Islet of Langerhans (tissue), 1 donor: Measurements from ENCODE around the gene BCL2L13.
"Not testable (repeated sequence)": the region's sequence is repeated elsewhere in the genome, so short reads cannot be mapped to it uniquely, and the experiment has no call there.

ENCODE experiments used
- FAIRE-seq: peaks from one replicate; lab custom pipeline; 2011; peaks lifted over from hg19 to GRCh38; lab: Jason Lieb, UNC

The BCL2L13 gene

DNA sequence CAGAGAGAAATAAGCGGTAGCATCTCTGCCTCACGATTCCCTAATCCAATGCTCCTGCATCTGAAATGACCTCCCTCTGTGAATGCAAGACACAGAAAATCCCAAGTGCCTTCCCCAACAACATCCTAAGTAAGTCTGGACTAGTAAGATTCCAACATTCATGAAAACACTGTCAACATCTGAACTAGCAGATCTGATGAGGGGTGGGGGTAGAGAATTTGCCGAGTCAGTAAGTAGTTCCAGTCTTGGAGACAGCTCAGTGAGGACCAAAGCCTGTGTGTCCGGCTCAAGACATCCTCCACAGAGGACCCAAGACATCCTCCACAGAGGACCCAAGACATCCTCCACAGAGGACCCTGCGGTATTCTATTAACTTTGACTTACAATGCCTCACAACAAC is 126.3 kb downstream of the BCL2L13 start:
- not testable (repeated sequence) for FAIRE-seq

DNA sequence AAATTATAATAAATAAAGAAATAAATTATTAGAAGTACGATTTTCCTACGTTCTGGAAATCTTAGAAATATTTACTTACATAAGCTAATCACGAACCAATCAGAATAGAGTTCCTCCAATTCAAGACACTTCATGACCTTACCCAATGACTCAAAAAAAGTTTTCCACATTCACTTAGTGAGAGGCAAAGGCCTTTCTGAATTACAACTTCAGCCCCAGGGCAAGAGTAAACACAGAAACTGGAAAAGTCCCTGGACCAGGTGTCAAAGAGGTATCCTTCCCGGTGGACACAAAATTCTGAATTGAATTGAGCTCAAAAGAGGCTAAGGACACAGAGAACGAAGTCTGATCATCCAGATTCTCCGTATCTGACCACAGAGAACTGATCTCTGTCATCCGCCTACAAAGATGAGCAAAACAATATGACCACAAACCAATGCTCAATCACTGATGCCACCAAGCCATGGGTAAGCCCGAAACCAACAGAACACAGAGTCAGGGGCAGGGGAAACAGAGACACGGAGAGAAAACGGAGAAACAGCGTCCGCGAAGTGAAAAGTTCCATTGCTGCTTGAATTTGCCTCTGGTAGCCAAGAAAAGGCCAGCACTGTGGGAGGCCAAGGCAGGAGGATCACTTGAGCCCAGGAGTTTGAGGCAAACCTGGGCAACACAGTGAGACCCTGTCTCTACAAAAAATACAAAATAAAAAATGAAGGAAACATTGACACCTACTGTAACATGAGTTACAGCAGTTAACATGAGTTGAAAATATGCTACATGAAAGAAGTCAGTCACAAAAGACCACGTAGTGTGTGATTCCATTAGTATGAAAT is 128.9 kb downstream of the BCL2L13 start:
- no peak for FAIRE-seq

DNA sequence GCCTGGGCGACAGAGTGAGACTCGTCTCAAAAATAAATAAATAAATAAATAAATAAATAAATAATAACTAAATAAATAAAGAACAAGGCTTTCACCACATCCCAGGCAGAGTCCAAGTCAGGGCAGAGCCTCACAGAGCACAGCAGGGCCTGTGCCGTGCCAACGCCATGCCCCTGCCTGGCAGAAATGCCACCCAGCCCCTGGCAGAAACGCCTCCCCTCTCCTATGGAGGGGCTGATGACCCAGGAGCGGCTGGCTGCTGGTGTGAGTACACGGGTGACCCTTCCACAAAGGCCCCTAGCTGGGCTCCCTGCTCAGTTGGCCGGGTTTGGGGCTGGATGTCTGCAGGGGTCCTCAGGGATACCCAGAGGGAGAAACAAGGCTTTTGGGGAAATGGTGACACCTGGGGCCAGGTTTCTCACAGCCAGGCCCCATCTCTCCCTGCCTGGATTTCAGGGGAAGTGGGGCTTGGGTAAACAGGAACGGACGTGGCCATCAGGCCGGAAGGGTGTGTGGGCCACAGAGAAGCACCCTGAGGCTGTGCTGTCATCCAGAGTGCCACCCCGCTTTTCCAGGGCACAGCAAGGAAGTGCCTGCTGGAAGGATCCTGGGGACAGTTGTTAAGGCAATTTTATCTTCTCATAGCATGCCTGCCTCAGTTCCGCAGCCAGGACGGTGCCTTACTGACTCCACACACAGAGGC is 130.6 kb downstream of the BCL2L13 start:
- FAIRE-seq: no peak

DNA sequence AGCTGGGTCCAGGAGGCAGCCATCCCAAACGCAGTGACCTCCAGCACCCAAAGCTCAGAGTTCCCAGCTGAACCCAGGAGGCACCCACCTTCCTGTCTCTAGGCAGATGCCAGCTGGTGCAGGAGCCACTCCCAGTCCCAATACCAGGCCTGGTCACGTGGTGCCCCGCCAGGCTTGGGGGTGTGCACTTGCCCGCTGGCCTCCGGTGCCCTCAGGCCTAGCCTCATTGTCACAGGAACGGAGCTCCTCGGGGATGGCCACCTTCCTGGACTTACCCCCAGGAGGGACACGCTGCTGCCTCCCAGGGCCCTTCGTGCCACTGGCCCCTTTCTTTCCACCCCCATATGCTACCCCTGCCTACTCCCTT is 131.1 kb downstream of the BCL2L13 start:
- no peak for FAIRE-seq

DNA sequence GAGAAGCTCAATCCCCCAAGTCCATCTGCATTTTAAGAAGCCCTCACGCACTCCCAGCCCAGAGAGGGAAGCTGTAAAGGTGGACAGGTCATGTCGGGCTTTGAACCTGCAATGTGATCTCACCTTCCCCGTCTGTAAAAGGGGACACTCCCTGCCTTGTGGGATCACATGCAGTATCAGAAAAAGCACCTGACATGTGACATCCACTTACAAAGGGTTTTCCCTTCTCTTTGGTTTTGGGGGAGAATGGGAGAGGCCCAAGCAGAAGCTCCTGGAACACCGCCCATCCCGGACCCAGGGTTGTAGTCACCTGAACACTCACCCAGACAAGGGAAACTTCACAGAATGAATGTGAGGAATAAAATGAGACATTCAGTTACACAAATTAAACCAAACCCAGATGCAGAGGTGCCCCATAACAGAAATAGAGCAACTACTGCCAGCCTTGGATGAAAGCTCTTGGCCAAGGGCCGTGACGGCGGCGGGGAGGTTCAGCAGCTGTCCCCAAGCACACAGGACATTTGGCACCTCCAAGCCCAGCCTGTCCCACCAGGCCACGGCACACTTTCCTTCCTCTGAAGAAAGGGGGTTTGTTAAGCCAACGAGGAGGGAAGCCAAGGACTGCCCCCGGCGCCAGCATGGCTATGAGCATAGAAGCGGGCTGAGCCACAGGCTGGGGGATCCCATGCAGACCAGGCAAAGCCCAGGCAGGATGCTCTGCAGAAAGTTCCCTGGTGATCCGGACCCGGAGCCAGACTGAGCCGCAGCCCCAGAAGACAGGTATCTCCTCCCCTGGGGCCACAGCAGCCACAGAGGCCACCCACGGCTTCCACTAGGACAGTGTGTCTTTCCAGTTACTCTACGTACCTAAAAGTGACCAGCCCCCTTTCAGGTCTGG is 131.9 kb downstream of the BCL2L13 start:
- no peak for FAIRE-seq

DNA sequence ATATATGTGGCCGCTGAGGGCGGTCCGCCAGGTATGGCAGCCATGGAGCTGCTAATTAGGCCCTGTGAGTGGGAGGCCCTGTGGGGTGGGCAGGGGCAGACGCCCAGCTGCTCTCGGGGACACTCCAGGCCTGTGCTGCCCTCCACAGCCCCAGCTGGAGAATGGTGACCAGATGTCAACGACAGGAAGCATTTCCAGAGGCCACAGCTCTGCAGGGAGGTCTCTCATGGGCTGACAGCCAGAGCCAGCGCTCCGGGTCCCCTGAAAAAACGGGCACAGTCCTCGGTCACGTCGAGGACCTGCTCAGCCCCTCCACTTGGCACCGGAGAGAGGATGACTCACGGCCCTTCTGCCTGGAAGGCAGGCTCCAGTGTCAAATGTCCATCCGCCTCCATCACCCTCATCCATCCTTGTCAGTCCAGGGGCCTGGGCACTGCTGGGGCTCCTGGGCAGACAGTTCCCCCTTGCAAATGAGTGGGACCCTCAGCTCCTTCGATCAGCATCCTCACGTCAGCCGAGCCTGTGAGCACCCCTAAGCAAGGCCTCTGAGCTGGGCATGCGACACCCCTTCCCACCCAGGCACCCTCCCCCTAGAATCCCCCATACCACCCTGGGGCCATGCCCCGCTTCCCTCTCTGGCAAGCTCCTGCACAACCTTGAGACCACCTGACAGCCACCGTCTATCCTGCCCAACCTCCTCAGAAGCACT is 133.8 kb downstream of the BCL2L13 start:
- no peak for FAIRE-seq

DNA sequence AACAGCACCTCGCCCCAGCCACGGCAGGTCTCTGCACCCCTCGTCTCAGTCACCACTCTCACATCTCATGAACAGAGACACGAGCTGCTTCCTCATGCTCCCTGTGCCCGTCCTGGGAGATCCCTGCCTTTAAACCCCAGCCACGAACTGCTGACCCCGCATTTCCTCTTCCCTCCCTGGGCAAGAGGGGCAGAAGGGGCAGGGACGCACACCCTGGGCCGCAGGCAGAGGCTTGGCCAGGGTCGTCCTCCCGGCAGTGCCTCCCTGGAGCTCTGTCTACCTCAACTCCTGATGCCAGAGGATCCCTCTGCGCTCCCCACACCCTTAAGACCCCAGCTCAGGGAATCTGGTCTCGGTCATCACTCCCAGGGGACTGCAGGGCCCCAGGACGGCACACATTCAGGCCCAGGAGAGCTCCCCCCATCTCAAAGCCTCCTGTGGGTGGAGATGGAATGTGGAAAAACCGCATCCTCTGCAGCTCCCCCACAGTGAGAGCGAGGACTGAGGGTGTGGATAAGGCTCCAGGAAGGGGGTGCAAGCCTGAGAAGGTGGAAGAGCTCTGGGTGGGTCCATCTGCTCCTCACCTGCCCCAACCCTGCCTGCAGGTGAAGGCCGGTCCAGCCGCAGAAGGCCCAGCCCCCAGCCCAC is 134.5 kb downstream of the BCL2L13 start:
- FAIRE-seq: no peak

DNA sequence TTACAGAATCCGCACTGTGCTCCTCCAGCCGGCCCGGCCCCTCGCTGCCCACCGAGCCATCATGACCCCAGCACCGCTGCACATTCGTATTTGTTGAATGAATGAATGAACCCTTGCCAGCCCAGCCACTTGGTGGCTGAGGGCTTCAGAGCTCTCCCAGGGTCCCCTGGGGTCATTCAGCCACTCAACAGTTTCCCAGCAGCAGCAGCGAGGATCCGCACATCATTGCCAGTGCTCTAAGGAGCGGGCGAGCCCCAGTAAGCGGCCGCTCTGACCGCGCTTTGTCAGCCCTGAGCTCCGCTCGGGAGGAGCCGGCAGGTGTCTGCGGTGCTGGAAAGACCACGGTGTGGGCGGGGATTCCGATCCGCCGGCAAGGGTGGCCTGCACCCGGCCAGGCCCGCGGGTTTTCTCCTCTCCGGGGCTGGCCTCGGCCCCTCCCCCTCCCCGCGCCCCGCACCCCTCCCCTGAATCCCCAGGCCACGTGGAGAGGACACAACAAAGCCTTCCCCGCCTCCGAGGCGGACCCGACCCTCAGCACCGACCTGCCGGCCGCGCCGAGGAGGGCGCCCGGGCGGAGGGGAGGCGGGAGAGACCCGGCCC is 135.1 kb downstream of the BCL2L13 start:
- FAIRE-seq: no peak

DNA sequence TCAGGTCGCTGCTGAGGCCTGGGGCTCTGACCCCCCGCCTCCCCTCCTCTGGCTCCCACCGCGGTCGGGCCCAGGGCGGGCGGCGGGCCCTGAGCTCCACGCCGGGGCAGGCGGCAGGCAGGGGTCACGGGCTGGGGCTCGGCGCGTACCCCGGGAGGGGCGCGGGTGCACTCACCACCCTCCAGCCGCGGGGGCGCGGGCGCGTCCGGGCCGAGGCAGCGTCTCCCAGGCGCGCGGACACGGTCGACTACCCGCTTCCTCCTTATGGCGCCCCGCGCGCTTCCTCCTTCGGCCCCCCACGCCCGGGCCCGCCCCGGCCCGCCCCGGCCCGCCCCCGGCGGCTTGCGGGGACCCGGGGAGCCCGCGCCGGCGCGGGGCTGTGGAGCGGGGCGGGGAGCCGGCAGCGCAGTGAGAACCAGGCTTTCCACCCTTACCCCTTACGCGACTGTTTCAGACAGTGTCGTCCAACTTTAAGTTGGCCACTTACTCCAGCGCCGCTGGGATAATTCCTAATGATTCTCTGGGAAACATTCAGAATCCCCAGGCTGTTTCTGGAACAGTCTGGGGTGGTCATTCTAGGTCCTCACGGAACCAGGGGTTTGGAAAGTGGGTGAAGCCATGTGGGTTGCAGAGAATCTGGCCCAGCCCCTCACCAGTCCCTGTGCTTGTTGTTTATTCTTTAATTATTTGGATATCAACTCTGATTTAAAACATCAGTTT is 135.8 kb downstream of the BCL2L13 start, which contains the start of gene BID:
Gene BID, minus strand, starts transcription at position 264 of the 720 bp plus-strand sequence. CDS start 24,353 bp downstream, outside the sequence.
- FAIRE-seq: no peak

DNA sequence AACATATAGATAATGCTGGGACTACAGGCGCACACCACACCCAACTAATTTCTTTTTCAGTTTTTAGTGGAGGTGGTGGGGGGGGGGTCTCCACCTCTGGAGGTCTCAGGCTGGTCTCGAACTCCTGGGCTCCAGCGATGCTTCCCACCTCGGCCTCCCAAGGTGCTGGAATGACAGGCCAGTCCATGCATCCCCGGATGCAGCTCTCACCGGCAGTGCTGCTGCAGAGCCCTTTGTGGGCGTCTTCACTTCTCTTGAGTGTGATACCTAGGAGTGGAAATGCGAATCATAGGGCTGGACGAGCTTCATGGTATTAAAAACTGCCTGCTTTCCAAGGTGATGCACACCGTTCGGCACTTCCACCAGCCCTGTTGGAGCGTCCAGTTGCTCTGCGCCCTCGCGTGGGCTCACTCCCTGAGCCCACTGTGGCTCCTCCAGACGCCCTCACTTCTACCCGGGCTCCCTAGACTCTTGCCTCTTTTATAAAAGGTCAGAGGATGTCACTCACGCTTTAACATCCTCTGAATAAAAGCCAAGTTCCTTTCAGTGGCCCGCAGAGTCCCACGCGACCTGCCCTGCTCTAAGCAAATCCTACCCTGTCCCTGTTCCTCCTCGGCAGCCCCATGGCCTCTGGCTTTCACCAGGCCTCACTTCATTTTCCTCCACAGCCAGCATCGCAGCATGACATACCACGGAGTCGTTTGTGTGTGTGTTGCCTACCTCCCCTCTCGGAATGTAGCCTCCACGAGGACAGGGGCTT is 136.5 kb downstream of the BCL2L13 start:
- no peak for FAIRE-seq

DNA sequence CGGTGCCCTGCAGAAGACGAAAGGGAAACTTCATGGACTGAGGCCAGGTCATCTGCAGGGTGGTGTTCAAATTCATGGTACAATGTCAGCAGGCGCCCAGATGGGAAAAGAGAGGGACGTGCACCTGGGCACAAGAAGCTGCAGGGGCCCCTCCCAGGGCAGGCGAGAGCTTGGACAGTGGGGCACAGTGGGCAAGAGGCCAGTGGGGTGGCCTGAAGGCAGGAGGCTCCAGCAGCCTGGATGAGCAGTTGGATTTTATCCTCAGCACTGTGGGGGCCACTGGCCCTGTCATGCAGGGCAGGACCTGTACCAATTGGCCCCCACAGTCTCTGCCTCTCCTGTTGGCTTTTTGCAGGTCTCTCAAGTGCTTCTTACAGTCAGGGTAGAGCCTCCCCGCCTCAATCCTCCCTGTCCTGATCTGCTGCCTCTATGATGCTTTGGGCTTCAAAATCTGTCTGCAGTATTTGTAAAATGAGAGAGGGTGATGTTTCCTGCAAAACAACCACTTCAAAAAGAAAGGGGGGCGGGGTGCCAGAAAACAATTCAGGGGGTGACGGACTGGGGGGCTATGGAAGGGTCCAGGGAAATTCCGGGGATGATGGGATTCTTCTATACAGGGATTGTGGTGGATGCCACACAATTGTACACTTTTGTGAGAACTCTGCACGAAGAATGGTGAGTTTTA is 137.4 kb downstream of the BCL2L13 start:
- FAIRE-seq: no peak

DNA sequence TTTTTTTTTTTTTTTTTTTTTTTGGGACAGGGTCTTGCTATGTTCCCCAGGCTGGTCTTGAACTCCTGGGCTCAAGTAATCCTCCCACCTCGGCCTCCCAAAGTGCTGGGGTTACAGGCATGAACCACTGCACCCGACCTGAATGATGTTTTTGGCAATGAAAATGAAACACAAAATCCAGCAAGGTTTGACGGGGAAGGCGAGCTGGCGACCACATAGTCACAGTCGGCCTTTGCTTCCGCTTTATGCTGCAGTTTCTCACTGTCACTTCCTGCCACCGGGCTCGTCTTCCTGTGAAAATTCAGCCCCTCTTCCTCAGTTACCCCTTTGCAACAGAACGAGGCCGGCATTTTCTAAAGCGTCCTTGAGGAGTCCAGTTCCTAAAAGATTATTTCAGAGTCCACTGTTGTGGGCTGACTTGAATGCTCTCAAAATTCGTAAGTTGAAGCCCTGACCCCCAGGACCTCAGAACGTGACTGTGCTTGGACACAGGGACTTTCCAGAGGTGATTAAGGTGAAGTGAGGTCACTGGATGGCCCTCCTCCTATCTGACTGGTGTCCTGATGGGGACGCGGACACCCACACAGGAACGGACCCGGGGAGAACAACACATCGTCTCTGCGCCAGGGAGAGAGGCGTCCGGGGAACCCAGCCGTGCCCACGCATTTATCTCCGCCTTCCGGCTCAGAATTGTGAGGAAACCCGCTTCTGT is 138.6 kb downstream of the BCL2L13 start:
- no peak for FAIRE-seq

DNA sequence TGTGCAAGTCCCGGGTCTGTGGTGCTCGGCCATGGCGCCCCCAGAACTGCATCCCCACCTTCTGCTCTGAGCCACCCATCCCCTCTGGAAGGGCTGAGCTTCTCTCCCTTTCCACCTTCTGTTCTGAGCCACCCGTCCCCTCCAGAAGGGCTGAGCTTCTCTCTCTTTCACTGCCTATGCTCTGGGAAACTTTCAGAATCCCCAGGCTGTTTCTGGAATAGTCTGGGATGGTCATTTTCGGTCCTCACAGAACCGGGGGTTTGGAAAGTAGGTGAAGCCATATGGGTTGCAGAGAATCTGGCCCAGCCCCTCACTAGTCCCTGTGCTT is 139.1 kb downstream of the BCL2L13 start:
- FAIRE-seq: no peak

DNA sequence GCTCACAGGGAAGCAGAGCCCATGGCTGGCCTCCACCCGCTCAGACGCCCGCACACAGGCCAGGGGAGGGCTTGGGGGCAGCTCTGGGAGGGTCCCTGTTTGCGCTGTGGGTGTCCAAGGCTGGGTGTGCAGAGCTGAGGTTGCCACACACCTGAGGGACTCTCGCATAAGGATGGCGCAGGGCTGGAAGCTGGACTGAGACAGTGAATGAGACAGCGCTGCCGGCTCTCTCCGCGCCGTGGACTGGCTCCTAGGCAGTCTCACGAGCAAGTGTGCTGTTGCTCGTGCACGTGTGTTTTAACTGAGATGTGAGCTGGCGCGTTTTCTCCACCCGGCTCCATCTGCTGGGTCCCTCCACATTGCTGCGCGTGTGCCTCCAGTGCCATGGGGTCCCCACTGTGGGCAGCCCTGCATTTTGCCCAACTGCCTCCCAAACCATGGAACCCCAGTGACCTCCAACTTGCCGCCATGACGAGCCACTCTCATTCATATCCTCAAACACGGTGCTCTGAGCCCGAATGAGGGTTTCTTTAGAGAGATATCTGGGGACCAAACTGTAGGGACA is 139.9 kb downstream of the BCL2L13 start:
- FAIRE-seq: no peak

DNA sequence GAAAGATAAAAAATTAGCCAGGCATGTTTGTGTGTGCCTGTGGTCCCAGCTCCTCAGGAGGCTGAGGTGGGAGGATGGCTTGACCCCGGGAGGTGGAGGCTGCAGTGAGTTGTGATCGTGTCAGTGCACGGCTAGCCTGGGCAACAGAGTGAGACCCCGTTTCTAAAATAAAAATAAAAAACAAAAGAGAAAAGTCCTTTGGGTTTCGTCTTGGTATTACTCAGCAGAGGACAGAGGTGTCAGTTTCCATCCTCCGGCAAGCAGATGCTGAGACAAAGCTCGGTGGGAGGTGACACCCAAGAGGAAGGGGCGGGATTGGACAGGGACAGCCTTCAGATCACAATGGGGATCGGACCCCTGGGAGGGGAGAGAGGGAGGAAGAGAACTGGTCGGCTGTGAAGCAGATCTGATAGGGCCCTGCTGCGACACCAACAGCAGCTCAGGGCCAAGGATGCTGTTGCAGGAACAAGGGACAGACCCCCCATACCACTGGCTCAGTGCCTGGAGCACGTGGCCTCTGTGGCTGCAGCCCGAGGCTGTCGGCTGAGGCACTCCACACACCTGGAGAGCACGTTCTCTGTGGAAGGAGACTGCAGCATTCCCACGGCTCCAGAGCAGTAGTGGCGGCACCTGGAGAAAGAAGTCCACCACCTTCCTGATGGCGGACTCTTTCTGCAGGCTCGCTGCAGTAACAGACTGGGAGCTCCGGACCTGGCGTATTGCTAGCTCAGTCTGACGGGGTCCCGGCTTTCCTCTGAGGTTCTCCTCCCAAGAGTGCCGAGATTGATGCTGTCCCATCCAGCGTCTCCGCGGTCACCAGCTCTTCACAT is 140.9 kb downstream of the BCL2L13 start:
- FAIRE-seq: no peak

DNA sequence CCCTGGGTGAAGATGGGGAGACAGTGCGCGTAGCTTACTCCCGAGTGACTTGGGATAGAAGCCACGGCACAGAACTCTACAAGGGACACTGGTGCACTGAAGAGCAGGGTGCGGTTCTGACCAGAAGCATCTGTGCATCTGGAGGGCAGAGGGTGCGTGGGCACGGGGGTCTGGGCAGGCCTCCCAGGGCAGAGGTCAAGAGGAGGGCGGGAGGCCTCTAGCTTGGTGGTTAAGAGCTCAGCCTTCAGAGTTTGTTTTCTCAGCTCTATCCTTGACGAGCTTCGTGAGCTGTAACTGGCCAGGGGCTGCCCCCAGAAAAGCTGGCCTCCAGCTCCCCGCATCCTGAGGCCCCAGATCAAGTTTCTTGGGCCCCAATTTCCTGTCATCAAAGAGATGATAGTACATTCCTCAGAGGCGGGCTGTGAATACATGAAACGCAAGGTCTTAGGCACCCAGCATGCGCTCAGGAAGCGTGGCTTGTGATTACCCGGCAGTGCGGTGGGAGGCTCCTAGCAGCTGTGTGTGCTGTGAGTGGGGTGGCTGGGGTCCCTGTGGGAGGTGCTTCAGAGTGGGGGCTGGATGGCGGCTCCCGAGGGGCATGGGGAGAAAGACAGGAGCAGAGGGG is 141.7 kb downstream of the BCL2L13 start:
- FAIRE-seq: no peak
